Spleen (tissue), 11 donors: Measurements from ENCODE around the gene CYP27C1. TPM values are rescaled to one million over a fixed set of nuclear protein-coding genes. Genes with fewer than 3 reads are reported as not detected.

Experiments
- DNase-seq: peaks from one replicate; pipeline ENCODE4 v3.0.0-alpha.2; 2020
- H3K27ac ChIP-seq, 8 donors: fragments of 200-600 bp; sonication (generic) in 7 of 8; 1 replicate in 4 of 8; 2 replicates in 4 of 8; pipeline versions ENCODE4 v1.5.0 to v1.8.0; 2016 to 2021; ENCODE audit warnings: inconsistent platforms in 4 of 8, mild to moderate bottlenecking in 4 of 8, moderate library complexity in 1 of 8
- H3K27me3 ChIP-seq, 7 donors: fragments of 200-600 bp; sonication (generic) in 6 of 7; replicated peaks in 1 of 7; 1 replicate in 4 of 7; 2 replicates in 3 of 7; pipeline versions ENCODE4 v1.5.0 to v1.8.0; 2016 to 2021; ENCODE audit warnings: inconsistent platforms in 3 of 7, mild to moderate bottlenecking in 1 of 7
- H3K36me3 ChIP-seq, 6 donors: fragments of 200-600 bp; sonication (generic) in 5 of 6; 1 replicate in 4 of 6; 2 replicates in 2 of 6; pipeline versions ENCODE4 v1.5.0 to v1.8.0; 2016 to 2021; ENCODE audit warnings: inconsistent platforms in 2 of 6
- H3K4me1 ChIP-seq, 6 donors: fragments of 200-600 bp; sonication (generic) in 5 of 6; 1 replicate in 3 of 6; 2 replicates in 3 of 6; pipeline versions ENCODE4 v1.5.0 to v1.8.0; 2016 to 2021; ENCODE audit warnings: inconsistent platforms in 3 of 6
- H3K4me3 ChIP-seq, 8 donors: fragments of 200-600 bp; sonication (generic) in 7 of 8; 1 replicate in 4 of 8; 2 replicates in 4 of 8; pipeline versions ENCODE4 v1.5.0 to v1.8.0; 2016 to 2021; ENCODE audit warnings: inconsistent platforms in 4 of 8, mild to moderate bottlenecking in 4 of 8, moderate library complexity in 2 of 8
- H3K9me3 ChIP-seq, 8 donors: fragments of 200-600 bp; sonication (generic) in 7 of 8; 1 replicate in 4 of 8; 2 replicates in 4 of 8; pipeline versions ENCODE4 v1.5.0 to v1.8.0; 2016 to 2021; ENCODE audit warnings: inconsistent platforms in 4 of 8
- CTCF ChIP-seq, 11 experiments: fragments of 200-600 bp in 7 of 11; fragments of 450-650 bp in 4 of 11; sonication (generic) in 4 of 11; IDR thresholded peaks in 8 of 11; conservative IDR thresholded peaks in 3 of 11; 1 replicate in 7 of 11; 2 replicates in 4 of 11; pipeline versions ENCODE4 v1.4.0 to v1.8.0; 2016 to 2021; ENCODE audit warnings: antibody characterized with exemption in 11 of 11, inconsistent platforms in 4 of 11, mild to moderate bottlenecking in 1 of 11
- POLR2A ChIP-seq, 3 donors: fragments of 450-650 bp; IDR thresholded peaks; one replicate each; pipeline ENCODE4 v1.5.1; 2017; ENCODE audit warnings: antibody characterized with exemption in 3 of 3, mild to moderate bottlenecking in 1 of 3
- POLR2AphosphoS5 ChIP-seq, 3 donors: sonication (generic); formaldehyde crosslinking; IDR thresholded peaks; one replicate each; pipeline ENCODE4 v1.5.1; 2017; ENCODE audit warnings: antibody characterized with exemption in 3 of 3
- WGBS, 5 donors: extraction: QIAGEN DNeasy Blood & Tissue Kit in 3 of 5; methylation state at CpG; one replicate each; pipeline versions ENCODE4 v1.1.5 to v1.1.7; 2013 to 2018; 5-methylcytosine and 5-hydroxymethylcytosine counted together
- intact Hi-C: fragments of 100-400 bp; cut with DNase I; formaldehyde crosslinking; loops from one replicate; pipeline ENCODE4 v1.15.0; 2023; ENCODE audit warnings: low total_unique reads
- polyA plus RNA-seq, 3 donors: library from polyadenylated mRNA; stranded (reverse); fragments of 200-250 nt; gene quantifications; one replicate each; pipeline ENCODE4 v1.2.1, GENCODE V29; 2013
- total RNA-seq, 7 donors: library from RNA; depleted of rRNA in 3 of 7; stranded (reverse); fragments of >200 nt in 3 of 7; fragmentation: NEBNext Ultra II Directional in 4 of 7; extraction: Animal tissue kit (Norgen Biotek cat#: 25700) in 4 of 7; gene quantifications; one replicate each; pipeline versions ENCODE4 v1.1.0 to v1.2.1, GENCODE V29; 2016 to 2021
- donor health status: healthy with polysubstance abuse.
- donor health status: DM: no; HTN: no; CAD: no; lungs with moderate emphysema.
- donor health status: DM: no; HTN: no; CAD: no.
- donor health status: Bipolar disorder and iron deficiency.
- donor health status: healthy.
- donor health status: DM: no; HTN: no; CAD: no.
- donor health status: DM: yes; HTN: yes; CAD: no.

Gene CYP27C1
- total and polyA plus RNA-seq, 10 donors = 0.07 to 0.36 (median 0.21) TPM; not detected in 2

- TF ChIP-seq POLR2A (IDR thresholded peaks at IDR 0.05) (no peak), CTCF (IDR thresholded peaks at IDR 0.05 in 8 of 11, conservative IDR thresholded peaks at IDR 0.05 in 3 of 11) (no peak), POLR2AphosphoS5 (IDR thresholded peaks at IDR 0.05) (no peak)
- Histone ChIP-seq H3K4me3 (no peak overlapping the region), H3K9me3 (no peaks in the 10 kb centered on the region), H3K27ac (no peak overlapping the region), H3K36me3 (no peaks in the 10 kb centered on the region), H3K27me3 (no peaks in the 10 kb centered on the region), H3K4me1 (peaks cover 0 to 7% (median 0%) of the 10 kb centered on the region in 6 donors)
- intact Hi-C loops = loop anchor here (5.0 kb wide), 1 partner anchor 278 kb away; no protein-coding TSS in a partner anchor
- WGBS, 5 donors = 91 to 97% (median 93%) methylated on average over 11 to 14 of the region's 14 CpGs
- peak; percentile 52 for DNase-seq
Observed at GRCh38 chr2:127199223-127199622, 20.9 kb downstream of the CYP27C1 start.

GRCh38 chr2:127197475-127198385, 22.4 kb downstream of the CYP27C1 start:
- H3K4me3 ChIP-seq = peak overlapping the region in 1 of 8 donors; percentile 27
- no peak for TF ChIP-seq POLR2AphosphoS5 (IDR thresholded peaks at IDR 0.05)
- no peak for TF ChIP-seq POLR2A (IDR thresholded peaks at IDR 0.05)
- TF ChIP-seq CTCF (IDR thresholded peaks at IDR 0.05 in 8 of 11, conservative IDR thresholded peaks at IDR 0.05 in 3 of 11) = peak in 9 of 11 experiments; percentile 18 to 62 (median 41)
- 53 to 66% (median 59%) methylated on average over 19 of the region's 19 CpGs for WGBS, 5 donors
- no peak overlapping the region for H3K27ac ChIP-seq
- H3K27me3 ChIP-seq = no peaks in the 10 kb centered on the region
- H3K36me3 ChIP-seq = no peaks in the 10 kb centered on the region
- peak; percentile 90 for DNase-seq
- intact Hi-C loops = loop anchor here (5.0 kb wide), 1 partner anchor 280 kb away; no protein-coding TSS in a partner anchor
- H3K9me3 ChIP-seq = no peaks in the 10 kb centered on the region
- peaks cover 0 to 7% (median 0%) of the 10 kb centered on the region in 6 donors for H3K4me1 ChIP-seq

GRCh38 chr2:127196998-127197397, 23.1 kb downstream of the CYP27C1 start:
- no peak overlapping the region for H3K27ac ChIP-seq
- 65 to 74% (median 70%) methylated on average over 4 of the region's 4 CpGs for WGBS, 5 donors
- H3K36me3 ChIP-seq = no peaks in the 10 kb centered on the region
- no peaks in the 10 kb centered on the region for H3K27me3 ChIP-seq
- H3K9me3 ChIP-seq = no peaks in the 10 kb centered on the region
- DNase-seq = no peak
- H3K4me1 ChIP-seq = peaks cover 0 to 7% (median 0%) of the 10 kb centered on the region in 6 donors
- no peak for TF ChIP-seq POLR2AphosphoS5 (IDR thresholded peaks at IDR 0.05)
- peak in 4 of 11 experiments; percentile 12 to 44 (median 16) for TF ChIP-seq CTCF (IDR thresholded peaks at IDR 0.05 in 8 of 11, conservative IDR thresholded peaks at IDR 0.05 in 3 of 11)
- H3K4me3 ChIP-seq = no peak overlapping the region
- intact Hi-C loops = loop anchor here (5.0 kb wide), 1 partner anchor 280 kb away; no protein-coding TSS in a partner anchor

GRCh38 chr2:127196549-127196948, 23.6 kb downstream of the CYP27C1 start:
- no peaks in the 10 kb centered on the region for H3K9me3 ChIP-seq
- no peaks in the 10 kb centered on the region for H3K36me3 ChIP-seq
- peaks cover 0 to 7% (median 0%) of the 10 kb centered on the region in 6 donors for H3K4me1 ChIP-seq
- intact Hi-C loops = loop anchor here (5.0 kb wide), 1 partner anchor 281 kb away; no protein-coding TSS in a partner anchor
- no peak for DNase-seq
- H3K4me3 ChIP-seq = no peak overlapping the region
- WGBS, 5 donors = 88 to 99% (median 94%) methylated on average over 2 of the region's 2 CpGs
- peaks cover 0 to 4% (median 0%) of the 10 kb centered on the region in 7 donors for H3K27me3 ChIP-seq
- H3K27ac ChIP-seq = no peak overlapping the region
- TF ChIP-seq CTCF (IDR thresholded peaks at IDR 0.05 in 8 of 11, conservative IDR thresholded peaks at IDR 0.05 in 3 of 11) = no peak
- no peak for TF ChIP-seq POLR2A (IDR thresholded peaks at IDR 0.05)
- TF ChIP-seq POLR2AphosphoS5 (IDR thresholded peaks at IDR 0.05) = no peak
